UCSD-AML1 (cell line): ENCODE data around the gene KIAA1217.
"Not testable (repeated sequence)": the region's sequence is repeated elsewhere in the genome, so short reads cannot be mapped to it uniquely, and the experiment has no call there.

Experiments used
- DNase-seq: peaks from one replicate; lab custom pipeline; 2025; ENCODE audit not compliant: unreplicated experiment; lab: John Stamatoyannopoulos, UW

Gene KIAA1217

GRCh38 chr10:24333736-24334135 lies 124.8 kb downstream of the KIAA1217 start:
- DNase-seq: no peak

DNA sequence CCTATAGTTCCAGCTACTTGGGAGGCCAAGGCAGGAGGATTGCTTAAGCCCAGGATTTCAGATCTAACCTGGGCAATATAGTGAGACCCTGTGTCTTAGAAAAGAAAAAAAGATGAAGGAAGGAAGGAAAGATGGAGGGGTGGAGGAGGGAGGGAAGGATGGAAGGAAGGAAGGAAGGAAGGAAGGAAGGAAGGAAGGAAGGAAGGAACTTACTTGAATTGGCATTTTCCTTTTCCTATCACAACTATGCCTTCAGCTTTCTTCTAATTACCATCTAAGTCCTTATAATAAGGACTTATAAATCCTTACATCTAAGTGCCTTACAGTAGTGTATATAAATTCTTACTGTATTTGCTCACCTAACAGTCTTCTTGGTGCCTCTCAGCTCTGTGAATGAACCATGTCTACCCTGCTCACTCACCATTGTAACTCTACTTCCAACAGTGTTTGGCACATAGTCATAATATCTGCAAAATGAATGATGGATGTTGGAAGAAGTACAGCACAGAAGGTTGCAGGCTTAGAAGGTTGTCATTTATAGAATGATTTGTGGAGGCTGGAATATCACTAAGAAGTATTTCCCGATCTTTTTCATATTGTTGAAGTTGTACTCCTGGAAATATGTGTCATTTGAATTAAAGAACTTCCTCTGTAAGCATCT lies 125.5 kb downstream of the KIAA1217 start:
- no peak for DNase-seq

- DNase-seq: not testable (repeated sequence)
These were observed 128.8 kb downstream of the KIAA1217 start for GRCh38 chr10:24337723-24338122.

GRCh38 chr10:24339387-24339786 lies 130.4 kb downstream of the KIAA1217 start:
- DNase-seq: no peak

DNA sequence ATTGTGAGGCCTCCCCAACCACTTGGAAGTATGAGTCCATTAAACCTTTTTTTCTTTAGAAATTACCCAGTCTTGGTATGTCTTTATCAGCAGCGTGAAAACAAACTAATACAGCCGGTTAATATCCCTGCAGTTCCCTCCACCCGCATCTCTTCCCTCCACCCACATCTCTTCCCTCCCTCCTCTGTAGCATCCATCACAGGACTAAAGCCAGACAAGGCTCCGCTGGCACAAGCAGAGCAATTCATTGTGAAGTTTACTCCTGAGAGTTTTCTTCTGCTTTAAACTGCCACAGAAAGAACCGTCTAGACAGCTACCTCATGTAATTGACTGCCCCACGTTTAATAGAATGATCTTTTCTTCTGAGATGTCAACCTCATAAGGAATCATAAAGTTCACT lies 131.5 kb downstream of the KIAA1217 start:
- DNase-seq: no peak

DNA sequence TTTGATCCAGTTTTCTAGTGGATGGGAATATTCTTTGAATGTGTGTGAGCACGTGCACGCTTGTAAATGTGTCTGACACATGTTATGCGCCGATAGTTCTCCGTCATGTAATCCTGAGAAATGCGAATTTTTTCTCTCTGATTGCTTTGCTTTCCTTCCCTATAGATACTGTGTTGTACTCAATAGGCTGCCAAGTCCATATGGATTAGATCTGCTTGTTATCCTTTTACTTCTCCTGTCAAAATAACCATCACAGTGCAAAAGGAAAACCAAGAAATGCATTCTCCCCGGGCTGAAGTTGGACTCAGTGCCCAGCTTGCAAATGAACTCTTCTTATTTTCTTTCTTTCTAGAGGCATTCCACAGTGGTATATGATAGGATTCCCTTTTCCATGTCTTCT lies 131.9 kb downstream of the KIAA1217 start:
- no peak for DNase-seq

- no peak for DNase-seq
These were observed 132.4 kb downstream of the KIAA1217 start for GRCh38 chr10:24341371-24341770.

DNA sequence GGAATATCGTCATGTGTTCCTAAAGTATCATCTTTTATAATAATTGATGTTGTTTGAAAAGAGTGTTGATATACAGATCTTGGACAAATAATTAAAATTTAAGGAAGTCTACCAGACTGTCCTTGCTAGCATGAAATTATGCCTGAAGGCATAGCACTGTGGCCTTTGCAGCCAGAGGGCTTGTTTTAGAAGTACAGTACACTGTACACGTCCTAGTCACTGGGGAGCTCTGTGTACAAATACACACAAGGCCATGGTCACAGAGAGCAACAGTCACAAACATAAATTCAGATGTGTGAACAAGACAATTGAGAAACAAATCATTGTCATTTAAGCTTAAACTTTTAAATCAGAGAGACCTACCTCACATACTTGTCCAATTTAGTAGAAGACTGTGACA lies 133.0 kb downstream of the KIAA1217 start:
- DNase-seq: no peak

GRCh38 chr10:24343686-24344085 lies 134.7 kb downstream of the KIAA1217 start:
- no peak for DNase-seq

GRCh38 chr10:24344279-24344678 lies 135.3 kb downstream of the KIAA1217 start:
- no peak for DNase-seq

- no peak for DNase-seq
These were observed 135.9 kb downstream of the KIAA1217 start for GRCh38 chr10:24344695-24345463.

DNA sequence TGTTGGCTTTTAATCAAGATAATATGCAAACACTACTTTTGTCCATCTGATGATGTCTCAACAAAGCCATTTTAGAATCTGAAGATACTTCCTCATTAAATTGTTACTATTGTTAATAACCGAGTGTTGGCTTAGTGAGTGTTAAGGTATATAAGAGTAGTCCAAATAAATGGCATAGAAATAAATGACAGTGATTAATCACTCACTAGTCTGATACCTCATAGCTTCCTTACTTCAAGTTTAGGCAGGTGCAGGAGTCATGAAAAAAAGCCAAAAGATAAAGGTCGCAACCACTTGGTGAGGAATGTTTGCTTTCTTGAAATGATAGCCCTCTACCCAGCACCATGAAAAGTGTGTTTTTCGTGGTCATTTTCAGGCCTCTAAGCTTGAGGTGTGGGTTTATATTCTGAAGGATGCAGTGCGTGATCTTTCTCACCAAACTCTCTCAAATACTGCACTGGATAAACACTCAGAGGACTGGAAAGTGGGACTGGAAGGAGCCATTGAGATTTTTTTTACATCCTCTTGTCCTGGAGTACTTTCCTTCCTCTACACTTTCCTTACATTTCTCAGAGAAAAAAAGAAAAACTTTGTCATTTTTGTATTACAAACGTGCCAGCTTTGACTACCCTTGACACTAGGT lies 138.1 kb downstream of the KIAA1217 start:
- no peak for DNase-seq

DNA sequence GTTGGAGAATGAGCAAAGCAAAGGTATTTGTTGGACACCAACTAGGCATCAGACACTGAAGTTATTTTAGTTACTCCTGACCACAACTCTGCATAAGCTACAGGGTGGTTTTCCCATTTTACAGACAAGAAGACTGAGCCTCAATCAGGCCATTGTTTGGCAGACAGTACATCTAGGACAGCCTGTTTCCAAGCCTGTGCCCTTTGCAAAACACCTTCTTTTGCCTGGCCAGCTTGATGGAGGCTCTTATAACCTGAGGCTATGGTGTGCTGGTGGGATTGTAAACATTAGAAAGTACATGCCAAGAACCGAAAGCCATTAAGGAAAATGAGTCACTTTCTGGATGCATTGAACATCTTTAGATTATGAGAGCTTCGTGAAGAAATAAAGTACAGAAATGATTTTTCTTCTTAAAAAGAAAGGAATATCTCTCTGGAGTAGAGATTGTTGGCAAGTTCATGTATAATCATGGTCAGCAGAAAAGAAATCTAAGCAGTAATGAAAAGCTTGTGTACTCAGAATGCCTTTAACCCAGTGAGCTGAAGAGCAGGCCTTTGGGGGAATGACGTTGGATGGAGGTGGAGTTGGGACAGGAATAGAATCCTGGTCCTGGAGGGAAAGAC lies 140.6 kb downstream of the KIAA1217 start:
- no peak for DNase-seq

- DNase-seq: no peak
These were observed 141.4 kb downstream of the KIAA1217 start for GRCh38 chr10:24350070-24350921.

- not testable (repeated sequence) for DNase-seq
These were observed 141.9 kb downstream of the KIAA1217 start for GRCh38 chr10:24350922-24351225.

- no peak for DNase-seq
These were observed 143.0 kb downstream of the KIAA1217 start for GRCh38 chr10:24351961-24352360.

GRCh38 chr10:24352399-24352798 lies 143.5 kb downstream of the KIAA1217 start:
- DNase-seq: no peak

DNA sequence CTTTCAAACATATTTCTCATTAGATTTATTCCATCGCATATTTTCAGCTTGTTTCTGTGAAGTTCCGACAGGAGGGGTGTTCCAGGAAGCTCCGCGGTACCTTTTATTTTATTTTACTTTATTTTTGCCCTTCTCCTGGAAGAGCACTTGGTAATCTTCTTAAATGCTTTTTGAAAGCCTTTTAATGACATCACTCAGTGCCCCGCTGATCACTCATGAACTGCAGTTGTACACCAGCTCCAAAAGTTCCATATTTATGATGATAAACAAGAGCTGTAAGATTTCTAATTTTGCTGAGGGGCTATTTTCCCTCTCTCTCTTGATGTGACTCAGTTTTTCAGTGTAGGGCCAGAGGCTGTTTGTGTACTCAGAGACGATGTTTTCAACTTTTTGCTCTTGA lies 144.4 kb downstream of the KIAA1217 start:
- no peak for DNase-seq

DNA sequence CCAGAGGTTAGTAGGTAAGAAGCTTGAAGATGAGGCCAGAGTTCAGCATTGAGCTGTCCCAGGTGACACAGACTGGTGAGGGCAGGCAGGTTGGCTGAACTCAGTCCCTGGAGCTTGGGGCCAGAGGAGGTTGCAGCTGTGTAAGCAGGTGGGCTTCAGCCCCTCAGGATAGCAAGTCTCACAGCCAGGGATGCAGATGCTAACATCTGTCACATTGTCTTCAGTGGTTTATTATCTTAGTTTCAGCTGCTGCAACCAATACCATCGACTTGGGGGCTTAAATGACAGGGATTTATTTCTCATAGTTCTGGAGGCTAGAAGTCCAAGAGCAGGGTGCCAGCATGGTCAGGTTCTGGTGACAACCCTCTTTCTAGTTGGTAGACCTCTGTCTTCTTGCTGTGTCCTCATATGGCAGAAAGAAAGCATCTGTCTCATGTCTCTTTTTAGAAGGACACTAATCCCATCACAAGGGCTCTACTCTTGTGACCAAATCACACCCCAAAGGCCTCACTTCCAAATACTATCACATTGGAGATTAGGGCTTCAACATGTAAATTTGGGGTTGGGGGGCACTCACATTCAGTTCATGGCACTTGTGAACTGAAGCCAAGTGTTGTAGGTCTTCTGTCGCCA lies 146.2 kb downstream of the KIAA1217 start:
- no peak for DNase-seq

GRCh38 chr10:24357344-24358004 lies 148.5 kb downstream of the KIAA1217 start:
- no peak for DNase-seq
